ENCODE measurements around the gene DLST.

The DLST gene

GRCh38 chr14:74860899-74861733 is 20.6 kb upstream of the DLST start:
- peak; percentile 76 for DNase-seq (ENCODE audit: low read depth)

GRCh38 chr14:74861734-74862090 is 20.0 kb upstream of the DLST start:
- no peak for DNase-seq (ENCODE audit: low read depth)

- DNase-seq (ENCODE audit: low read depth): no peak
These were observed 18.4 kb upstream of the DLST start for GRCh38 chr14:74863274-74863673.

- no peak for DNase-seq (ENCODE audit: low read depth)
These were observed 17.5 kb upstream of the DLST start for GRCh38 chr14:74864198-74864597.

GRCh38 chr14:74865156-74865555 is 16.6 kb upstream of the DLST start:
- DNase-seq (ENCODE audit: low read depth): no peak

- DNase-seq (ENCODE audit: low read depth): no peak
These were observed 14.9 kb upstream of the DLST start for GRCh38 chr14:74866708-74867389.

GRCh38 chr14:74867673-74868072 is 14.0 kb upstream of the DLST start:
- DNase-seq (ENCODE audit: low read depth): peak; percentile 87

GRCh38 chr14:74868739-74869138 is 13.0 kb upstream of the DLST start:
- no peak for DNase-seq (ENCODE audit: low read depth)

- DNase-seq (ENCODE audit: low read depth): no peak
These were observed 9.9 kb upstream of the DLST start for GRCh38 chr14:74871819-74872218.

GRCh38 chr14:74875204-74875603 is 6.5 kb upstream of the DLST start:
- no peak for DNase-seq (ENCODE audit: low read depth)

- DNase-seq (ENCODE audit: low read depth): peak; percentile 43
These were observed 5.5 kb upstream of the DLST start, which contains the start of gene PROX2 for GRCh38 chr14:74875941-74876913. PROX2 (minus strand) TSS chr14:74876145; CDS start chr14:74863834, 12,311 bp downstream.

GRCh38 chr14:74879427-74880182 is 2.1 kb upstream of the DLST start:
- no peak for DNase-seq (ENCODE audit: low read depth)

GRCh38 chr14:74882103-74882920 is 596 bp downstream of the DLST start:
- DNase-seq (ENCODE audit: low read depth): peak; percentile 65

- peak; percentile 98 for DNase-seq (ENCODE audit: low read depth)
These were observed 4.3 kb downstream of the DLST start for GRCh38 chr14:74886001-74886400.

- DNase-seq (ENCODE audit: low read depth): no peak
These were observed 6.7 kb downstream of the DLST start for GRCh38 chr14:74888164-74889158.

GRCh38 chr14:74890262-74890661 is 8.5 kb downstream of the DLST start:
- DNase-seq (ENCODE audit: low read depth): no peak

- peak; percentile 60 for DNase-seq (ENCODE audit: low read depth)
These were observed 10.2 kb downstream of the DLST start for GRCh38 chr14:74891870-74892269.

GRCh38 chr14:74892745-74893144 is 11.0 kb downstream of the DLST start:
- no peak for DNase-seq (ENCODE audit: low read depth)

- no peak for DNase-seq (ENCODE audit: low read depth)
These were observed 11.9 kb downstream of the DLST start for GRCh38 chr14:74893614-74894091.
